Measurements from ENCODE around the gene PKLR.

GRCh38 chr1:155250246-155250632 lies 51.0 kb downstream of the PKLR start:
- TF ChIP-seq POLR2A (IDR thresholded peaks at IDR 0.05) (no peak), CTCF (IDR thresholded peaks at IDR 0.05) (no peak)

Measured in lower leg skin (tissue), 3 donors.